Osteoblast (primary cell): ENCODE results near the gene DDX3Y. TPM values are rescaled to one million over a fixed set of nuclear protein-coding genes. Genes with fewer than 3 reads are reported as not detected.

Experiments used
- DNase-seq: peaks from one replicate; pipeline ENCODE4 v3.0.0; 2011; ENCODE audit warnings: low spot score, mixed read lengths; ENCODE audit not compliant: insufficient read length; ENCODE audit errors: missing footprints
- H2AFZ ChIP-seq: 2 replicates; pipeline ENCODE4 v1.6.0; 2011; ENCODE audit warnings: mild to moderate bottlenecking, low read length
- H3K27ac ChIP-seq: 2 replicates; pipeline ENCODE4 v1.5.1; 2011; ENCODE audit warnings: mild to moderate bottlenecking, low read depth, low read length, moderate library complexity
- H3K27me3 ChIP-seq: 2 replicates; pipeline ENCODE4 v1.6.0; 2012; ENCODE audit warnings: mild to moderate bottlenecking, control low read depth, inconsistent platforms, low read length, moderate library complexity; ENCODE audit not compliant: insufficient read depth
- H3K36me3 ChIP-seq: 2 replicates; pipeline ENCODE4 v1.5.1; 2011; ENCODE audit warnings: mild to moderate bottlenecking, low read length, control low read depth, moderate library complexity; ENCODE audit not compliant: insufficient read depth
- H3K4me1 ChIP-seq: 2 replicates; pipeline ENCODE4 v1.5.1; 2011; ENCODE audit warnings: mild to moderate bottlenecking, low read length, control low read depth, moderate library complexity; ENCODE audit not compliant: insufficient read depth
- H3K4me2 ChIP-seq: 2 replicates; pipeline ENCODE4 v1.6.0; 2011; ENCODE audit warnings: mild to moderate bottlenecking, low read length; ENCODE audit not compliant: insufficient read depth
- H3K4me3 ChIP-seq: fragments of 200-600 bp; sonication (generic); 3 replicates; pipeline ENCODE4 v1.5.1; 2012; ENCODE audit warnings: mild to moderate bottlenecking, low read length, inconsistent platforms; ENCODE audit not compliant: insufficient read depth
- H3K79me2 ChIP-seq: 2 replicates; pipeline ENCODE4 v1.6.0; 2012; ENCODE audit warnings: mild to moderate bottlenecking, low read length, control low read depth, inconsistent platforms; ENCODE audit not compliant: insufficient read depth
- H3K9me3 ChIP-seq: 2 replicates; pipeline ENCODE4 v1.5.1; 2011; ENCODE audit warnings: low read depth, low read length, control low read depth
- H4K20me1 ChIP-seq: 2 replicates; pipeline ENCODE4 v1.6.0; 2012; ENCODE audit warnings: mild to moderate bottlenecking, low read length, control low read depth; ENCODE audit not compliant: insufficient read depth
- CTCF ChIP-seq: IDR thresholded peaks from 2 replicates; pipeline ENCODE4 v1.5.1; 2011; ENCODE audit warnings: mild to moderate bottlenecking, low read depth, low read length, moderate library complexity; ENCODE audit errors: extremely low read depth
- total RNA-seq: library from RNA; depleted of rRNA; stranded (reverse); fragments of >200 nt; gene quantifications from 2 replicates; pipeline ENCODE4 v1.2.3, GENCODE V29; 2012

The DDX3Y gene
- total RNA-seq, 1 donor: 61.2 TPM

- DNase-seq: no peak
- no peak overlapping the region for H3K4me3 ChIP-seq
- H4K20me1 ChIP-seq: no peaks in the 10 kb centered on the region
- H3K4me1 ChIP-seq: no peaks in the 10 kb centered on the region
- no peaks in the 10 kb centered on the region for H3K27me3 ChIP-seq
- no peaks in the 10 kb centered on the region for H3K79me2 ChIP-seq
- no peak overlapping the region for H2AFZ ChIP-seq
- TF ChIP-seq CTCF: no peak
- H3K4me2 ChIP-seq: no peak overlapping the region
- H3K36me3 ChIP-seq: no peaks in the 10 kb centered on the region
- H3K9me3 ChIP-seq: no peaks in the 10 kb centered on the region
- H3K27ac ChIP-seq: no peak overlapping the region
These were observed 6.1 kb upstream of the DDX3Y start for GRCh38 chrY:12898604-12899003.

GRCh38 chrY:12905517-12905872, 827 bp downstream of the DDX3Y start:
- Histone ChIP-seq H3K36me3 (no peaks in the 10 kb centered on the region), H3K4me3 (no peak overlapping the region), H3K79me2 (no peaks in the 10 kb centered on the region), H3K27me3 (no peaks in the 10 kb centered on the region), H4K20me1 (no peaks in the 10 kb centered on the region), H2AFZ (no peak overlapping the region), H3K9me3 (no peaks in the 10 kb centered on the region), H3K4me1 (no peaks in the 10 kb centered on the region), H3K27ac (no peak overlapping the region), H3K4me2 (no peak overlapping the region)
- DNase-seq: no peak
- no peak for TF ChIP-seq CTCF

- H3K4me3 ChIP-seq: no peak overlapping the region
- H3K36me3 ChIP-seq: no peaks in the 10 kb centered on the region
- no peak for DNase-seq
- no peaks in the 10 kb centered on the region for H3K79me2 ChIP-seq
- no peaks in the 10 kb centered on the region for H4K20me1 ChIP-seq
- no peak for TF ChIP-seq CTCF
- no peak overlapping the region for H3K4me2 ChIP-seq
- H3K9me3 ChIP-seq: no peaks in the 10 kb centered on the region
- H2AFZ ChIP-seq: no peak overlapping the region
- H3K4me1 ChIP-seq: no peaks in the 10 kb centered on the region
- H3K27ac ChIP-seq: no peak overlapping the region
- H3K27me3 ChIP-seq: no peaks in the 10 kb centered on the region
These were observed 1.2 kb downstream of the DDX3Y start for GRCh38 chrY:12905895-12906294.

GRCh38 chrY:12913541-12913940, 8.9 kb downstream of the DDX3Y start:
- Histone ChIP-seq H3K79me2 (no peaks in the 10 kb centered on the region), H4K20me1 (no peaks in the 10 kb centered on the region), H3K27ac (no peak overlapping the region), H3K36me3 (no peaks in the 10 kb centered on the region), H2AFZ (no peak overlapping the region), H3K4me1 (no peaks in the 10 kb centered on the region), H3K4me2 (no peak overlapping the region), H3K9me3 (no peaks in the 10 kb centered on the region), H3K4me3 (no peak overlapping the region), H3K27me3 (no peaks in the 10 kb centered on the region)
- no peak for DNase-seq
- no peak for TF ChIP-seq CTCF
